HL-60 (cell line): ENCODE data around the gene TNFRSF9.

Experiments
- SPI1 ChIP-seq: IDR thresholded peaks from 2 replicates; pipeline ENCODE4 v1.6.1; 2012; ENCODE audit warnings: low read depth, mild to moderate bottlenecking, borderline replicate concordance
- TF ChIP-seq, protein P1 (sequence below): IDR thresholded peaks from one replicate; pipeline ENCODE4 v1.5.1; 2011; ENCODE audit warnings: low read length, control low read depth, inconsistent platforms; ENCODE audit not compliant: insufficient read depth

DNA sequence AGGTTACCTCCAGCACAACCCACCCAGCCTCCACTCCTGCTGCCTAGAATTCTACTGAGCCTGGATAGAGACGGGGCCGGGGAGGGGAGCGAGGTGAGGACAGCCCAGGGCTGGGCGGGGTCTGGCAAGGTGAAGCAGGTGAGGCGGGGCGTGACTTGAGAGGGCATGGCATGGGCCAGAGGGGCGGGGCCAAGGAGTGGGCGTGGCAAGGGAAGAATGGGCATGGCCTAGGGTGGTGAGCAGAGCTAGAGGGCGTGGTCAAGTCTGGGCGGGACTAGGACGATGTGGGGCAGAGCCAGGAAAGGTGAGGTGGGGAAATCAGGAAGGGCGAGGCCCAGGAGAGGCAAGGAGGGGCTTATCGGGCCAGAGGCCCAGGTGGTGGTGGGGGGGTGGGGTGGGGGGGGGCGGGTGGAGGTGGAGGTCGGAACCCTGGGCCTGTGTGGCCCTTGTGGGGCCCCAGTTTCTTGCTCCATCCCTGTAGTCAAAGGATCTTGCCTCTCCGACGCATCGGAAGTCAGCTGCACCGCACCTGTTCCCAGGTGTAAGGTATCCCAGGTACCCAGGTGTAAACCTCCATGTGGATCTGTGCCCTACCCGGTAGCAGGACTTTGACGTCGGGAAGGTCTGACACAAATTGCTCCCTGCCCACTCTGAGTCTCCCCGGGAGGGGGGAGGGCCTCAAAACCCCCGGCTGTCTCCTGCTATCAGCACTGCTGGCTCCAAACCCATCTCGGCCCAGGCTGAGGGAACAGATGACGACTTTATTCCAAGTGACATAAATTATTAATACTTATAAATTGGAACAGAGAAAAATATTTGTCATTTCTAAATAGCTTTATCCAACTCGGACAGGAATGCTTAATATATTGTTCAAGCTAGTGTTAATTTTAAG lies 54.9 kb downstream of the TNFRSF9 start:
- TF ChIP-seq SPI1: no peak
- TF ChIP-seq, protein P1, sequence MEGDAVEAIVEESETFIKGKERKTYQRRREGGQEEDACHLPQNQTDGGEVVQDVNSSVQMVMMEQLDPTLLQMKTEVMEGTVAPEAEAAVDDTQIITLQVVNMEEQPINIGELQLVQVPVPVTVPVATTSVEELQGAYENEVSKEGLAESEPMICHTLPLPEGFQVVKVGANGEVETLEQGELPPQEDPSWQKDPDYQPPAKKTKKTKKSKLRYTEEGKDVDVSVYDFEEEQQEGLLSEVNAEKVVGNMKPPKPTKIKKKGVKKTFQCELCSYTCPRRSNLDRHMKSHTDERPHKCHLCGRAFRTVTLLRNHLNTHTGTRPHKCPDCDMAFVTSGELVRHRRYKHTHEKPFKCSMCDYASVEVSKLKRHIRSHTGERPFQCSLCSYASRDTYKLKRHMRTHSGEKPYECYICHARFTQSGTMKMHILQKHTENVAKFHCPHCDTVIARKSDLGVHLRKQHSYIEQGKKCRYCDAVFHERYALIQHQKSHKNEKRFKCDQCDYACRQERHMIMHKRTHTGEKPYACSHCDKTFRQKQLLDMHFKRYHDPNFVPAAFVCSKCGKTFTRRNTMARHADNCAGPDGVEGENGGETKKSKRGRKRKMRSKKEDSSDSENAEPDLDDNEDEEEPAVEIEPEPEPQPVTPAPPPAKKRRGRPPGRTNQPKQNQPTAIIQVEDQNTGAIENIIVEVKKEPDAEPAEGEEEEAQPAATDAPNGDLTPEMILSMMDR: no peak
